ENCODE data around the gene PMAIP1.

Gene PMAIP1

DNA sequence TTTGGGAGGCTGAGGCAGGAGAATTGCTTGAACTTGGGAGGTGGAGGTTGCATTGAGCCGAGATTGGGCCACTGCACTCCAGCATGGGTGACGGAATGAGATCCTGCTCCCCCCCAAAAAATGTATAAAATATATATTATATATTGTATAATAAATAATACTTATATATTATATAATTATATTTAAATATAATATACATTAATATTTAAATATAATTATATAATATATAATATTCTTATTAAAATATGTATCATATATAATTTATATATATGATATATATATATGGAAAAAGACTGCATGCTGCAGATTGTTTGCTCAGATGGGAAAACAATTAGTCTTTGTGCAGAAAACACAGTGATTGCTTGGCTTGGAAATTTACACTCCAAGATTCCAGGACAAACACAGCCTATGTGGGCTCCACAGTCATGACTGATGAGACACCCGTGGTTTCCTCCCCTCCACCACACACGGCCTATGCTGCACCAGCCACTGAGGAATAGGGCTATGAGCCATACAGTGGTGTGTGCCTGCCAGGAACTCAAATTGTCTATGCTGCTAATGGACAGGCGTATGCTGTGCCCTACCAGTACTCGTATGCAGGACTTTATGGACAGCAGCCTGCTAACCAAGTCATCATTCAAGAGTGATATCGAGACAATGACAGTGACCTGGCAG, 30.0 kb downstream of the PMAIP1 start:
- TF ChIP-seq FOXP2 (optimal IDR thresholded peaks at IDR 0.05; ENCODE audit: borderline replicate concordance, extremely low read depth, extremely low read length, insufficient read depth) = no peak
- TF ChIP-seq SIN3A (IDR thresholded peaks at IDR 0.05; ENCODE audit: borderline replicate concordance, insufficient read depth, low read length) = no peak
- TF ChIP-seq REST (IDR thresholded peaks at IDR 0.05; ENCODE audit: insufficient read depth in 1 of 2, low read depth in 2 of 2, low read length in 2 of 2) = no peak
- TF ChIP-seq POLR2AphosphoS5 (IDR thresholded peaks at IDR 0.05; ENCODE audit: low read depth, low read length) = no peak
- no peak for TF ChIP-seq TAF1 (IDR thresholded peaks at IDR 0.05; ENCODE audit: borderline replicate concordance, insufficient read depth, low read length)

DNA sequence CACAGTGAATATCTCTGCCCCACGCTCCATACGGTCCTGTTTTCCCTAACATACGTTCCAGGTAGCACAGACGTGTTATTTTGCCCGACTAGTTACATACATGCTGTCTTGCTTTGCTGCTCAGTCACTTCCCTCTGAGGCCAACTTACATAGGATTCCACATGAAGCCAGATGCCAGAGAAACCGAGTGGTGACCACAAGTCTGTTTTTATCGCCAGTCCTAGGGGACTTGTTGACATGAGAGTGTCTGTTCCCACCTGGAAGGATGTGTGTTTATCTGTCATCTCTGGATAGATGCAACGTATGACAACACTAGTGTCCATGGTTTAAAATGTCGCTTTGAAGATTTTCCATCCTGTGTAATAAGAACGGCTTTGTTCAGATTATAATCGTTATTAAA, 32.6 kb downstream of the PMAIP1 start:
- no peak for TF ChIP-seq POLR2AphosphoS5 (IDR thresholded peaks at IDR 0.05; ENCODE audit: low read depth, low read length)
- TF ChIP-seq SIN3A (IDR thresholded peaks at IDR 0.05; ENCODE audit: borderline replicate concordance, insufficient read depth, low read length) = no peak
- no peak for TF ChIP-seq FOXP2 (optimal IDR thresholded peaks at IDR 0.05; ENCODE audit: borderline replicate concordance, extremely low read depth, extremely low read length, insufficient read depth)
- no peak for TF ChIP-seq TAF1 (IDR thresholded peaks at IDR 0.05; ENCODE audit: borderline replicate concordance, insufficient read depth, low read length)
- TF ChIP-seq REST (IDR thresholded peaks at IDR 0.05; ENCODE audit: insufficient read depth in 1 of 2, low read depth in 2 of 2, low read length in 2 of 2) = no peak

- TF ChIP-seq REST (IDR thresholded peaks at IDR 0.05; ENCODE audit: insufficient read depth in 1 of 2, low read depth in 2 of 2, low read length in 2 of 2) = no peak
- TF ChIP-seq TAF1 (IDR thresholded peaks at IDR 0.05; ENCODE audit: borderline replicate concordance, insufficient read depth, low read length) = no peak
- TF ChIP-seq SIN3A (IDR thresholded peaks at IDR 0.05; ENCODE audit: borderline replicate concordance, insufficient read depth, low read length) = no peak
- TF ChIP-seq FOXP2 (optimal IDR thresholded peaks at IDR 0.05; ENCODE audit: borderline replicate concordance, extremely low read depth, extremely low read length, insufficient read depth) = no peak
These were observed 38.9 kb downstream of the PMAIP1 start for GRCh38 chr18:59938676-59939075.

- TF ChIP-seq SIN3A (IDR thresholded peaks at IDR 0.05; ENCODE audit: borderline replicate concordance, insufficient read depth, low read length) (no peak), TAF1 (IDR thresholded peaks at IDR 0.05; ENCODE audit: borderline replicate concordance, insufficient read depth, low read length) (no peak), POLR2AphosphoS5 (IDR thresholded peaks at IDR 0.05; ENCODE audit: low read depth, low read length) (no peak), REST (IDR thresholded peaks at IDR 0.05; ENCODE audit: insufficient read depth in 1 of 2, low read depth in 2 of 2, low read length in 2 of 2) (no peak), FOXP2 (optimal IDR thresholded peaks at IDR 0.05; ENCODE audit: borderline replicate concordance, extremely low read depth, extremely low read length, insufficient read depth) (no peak)
These were observed 39.3 kb downstream of the PMAIP1 start for GRCh38 chr18:59939127-59939526.

All from PFSK-1 (cell line).